ENCODE results near the gene PDCD1. TPM values are rescaled to one million over a fixed set of nuclear protein-coding genes. Genes with fewer than 3 reads are reported as not detected.

The PDCD1 gene
- total and polyA plus RNA-seq, 10 of the 15 experiments (the other 5 are each of a cell fraction or from before 2014, with no cell fraction given): 0.62 to 6.4 (median 2.9) TPM; not detected in 2

GRCh38 chr2:241904791-241905710 lies 46.4 kb upstream of the PDCD1 start (continued):
- TF ChIP-seq ZNF384 (IDR thresholded peaks at IDR 0.05; ENCODE audit: borderline replicate concordance, low read depth, low read length): no peak
- no peak for TF ChIP-seq HDAC6 (IDR thresholded peaks at IDR 0.05; ENCODE audit: unreplicated experiment)
- TF ChIP-seq NRF1 (conservative IDR thresholded peaks at IDR 0.05; ENCODE audit: low read depth, low read length): no peak
- TF ChIP-seq RFX5 (IDR thresholded peaks at IDR 0.05; ENCODE audit: low read depth, low read length): no peak
- no peak for TF ChIP-seq PML (IDR thresholded peaks at IDR 0.05; ENCODE audit: low read length)
- no peak for TF ChIP-seq CBX5 (IDR thresholded peaks at IDR 0.05; ENCODE audit: low read depth)
- TF ChIP-seq IRF4 (IDR thresholded peaks at IDR 0.05; ENCODE audit: low read depth, low read length): no peak

- no TSS peak for BruUV-seq (replicated peaks)
- no peak for FAIRE-seq
- no peak for ATAC-seq
- no peaks in the 10 kb centered on the region for H3K27me3 ChIP-seq (replicated peaks in 1 of 2; ENCODE audit: control insufficient read depth in 2 of 2, insufficient read depth in 2 of 2, low read length in 1 of 2)
- 83% methylated on average over 18 of the region's 19 CpGs for WGBS (ENCODE audit: insufficient coverage, insufficient replicate concordance, low lambda C conversion rate, missing lambda C conversion rate)
- no peaks in the 10 kb centered on the region for H4K20me1 ChIP-seq (ENCODE audit: control insufficient read depth, insufficient read depth)
- no peaks in the 10 kb centered on the region; a peak in 1 of 4 replicates for H3K36me3 ChIP-seq (ENCODE audit: control insufficient read depth in 2 of 2, insufficient read depth in 2 of 2, low read length in 1 of 2)
- in situ Hi-C loops (cut with MboI) (no loop called here), intact Hi-C loops (cut with micrococcal nuclease; ENCODE audit: unreplicated experiment) (no loop called here)
- H3K27ac ChIP-seq (ENCODE audit: control insufficient read depth, insufficient read depth): no peak overlapping the region
- no peaks in the 10 kb centered on the region for H3K4me1 ChIP-seq (ENCODE audit: control insufficient read depth, insufficient read depth, low read length)
- H3K4me3 ChIP-seq: no peak overlapping the region
- POLR2A ChIA-PET: no interaction called here
- no peaks in the 10 kb centered on the region; the same call in 2 of the 3 replicates for H3K9me3 ChIP-seq (replicated peaks; ENCODE audit: control insufficient read depth, insufficient read depth, low read length)
- no peak for DNase-seq (ENCODE audit: low read depth, low spot score)
- RAD21 ChIA-PET (ENCODE audit: unreplicated experiment): no interaction called here
- H2AFZ ChIP-seq (ENCODE audit: control insufficient read depth, low read depth, low read length): no peak overlapping the region
- CTCF ChIA-PET: no interaction called here
- no peak overlapping the region for H3K4me2 ChIP-seq (ENCODE audit: control insufficient read depth, insufficient read depth)
- no peak overlapping the region for H3K9ac ChIP-seq (ENCODE audit: control insufficient read depth, insufficient read depth, low read length)
- no peaks in the 10 kb centered on the region for H3K79me2 ChIP-seq (ENCODE audit: control insufficient read depth, insufficient read depth, low read length)
- SMC1A ChIA-PET (ENCODE audit: uncharacterized antibody, unreplicated experiment): no interaction called here
- no peak for TF ChIP-seq BCLAF1 (IDR thresholded peaks at IDR 0.05)
- TF ChIP-seq SMARCA5 (IDR thresholded peaks at IDR 0.05): no peak
- TF ChIP-seq ZSCAN29 (IDR thresholded peaks at IDR 0.05): no peak
- no peak for TF ChIP-seq CUX1 (IDR thresholded peaks at IDR 0.05; ENCODE audit: insufficient replicate concordance, low read depth, low read length)
- TF ChIP-seq RELA (IDR thresholded peaks at IDR 0.05; ENCODE audit: borderline replicate concordance, partially characterized antibody): no peak
Measured at GRCh38 chr2:241904011-241904718, 45.5 kb upstream of the PDCD1 start.
